Neural progenitor cell (in vitro differentiated cells): ENCODE measurements around the gene ISOC1. TPM values are rescaled to one million over a fixed set of nuclear protein-coding genes. Genes with fewer than 3 reads are reported as not detected.

Experiments
- DNase-seq: peaks from one replicate; pipeline ENCODE4 v3.0.0-alpha.2; 2016; ENCODE audit warnings: low spot score
- H2AFZ ChIP-seq: fragments of 200-600 bp; sonication (generic); replicated peaks from 2 replicates; pipeline ENCODE4 v1.6.1; 2016; ENCODE audit warnings: antibody characterized with exemption
- H3F3A ChIP-seq: fragments of 200-600 bp; sonication (generic); 2 replicates; pipeline ENCODE4 v1.6.1; 2016; ENCODE audit warnings: antibody characterized with exemption, low read depth
- H3K27ac ChIP-seq: fragments of 200-600 bp; sonication (generic); 2 replicates; pipeline ENCODE4 v1.5.1; 2016; ENCODE audit warnings: mild to moderate bottlenecking
- H3K27me3 ChIP-seq: fragments of 200-600 bp; sonication (generic); 2 replicates; pipeline ENCODE4 v1.6.1; 2016; ENCODE audit warnings: mild to moderate bottlenecking, moderate library complexity
- H3K36me3 ChIP-seq: fragments of 200-600 bp; sonication (generic); 2 replicates; pipeline ENCODE4 v1.5.1; 2016
- H3K4me1 ChIP-seq: fragments of 200-600 bp; sonication (generic); 2 replicates; pipeline ENCODE4 v1.6.1; 2016; ENCODE audit warnings: mixed run types
- H3K4me2 ChIP-seq: fragments of 200-600 bp; sonication (generic); 2 replicates; pipeline ENCODE4 v1.6.1; 2016
- H3K4me3 ChIP-seq: fragments of 200-600 bp; sonication (generic); 2 replicates; pipeline ENCODE4 v1.5.1; 2016
- H3K79me2 ChIP-seq: fragments of 200-600 bp; sonication (generic); 2 replicates; pipeline ENCODE4 v1.6.1; 2016; ENCODE audit warnings: low read depth
- H3K9ac ChIP-seq: fragments of 200-600 bp; sonication (generic); 2 replicates; pipeline ENCODE4 v1.6.1; 2016
- H3K9me3 ChIP-seq: fragments of 200-600 bp; sonication (generic); 2 replicates; pipeline ENCODE4 v1.5.1; 2016; ENCODE audit warnings: low read depth
- H4K20me1 ChIP-seq: fragments of 200-600 bp; sonication (generic); 2 replicates; pipeline ENCODE4 v1.6.1; 2016; ENCODE audit warnings: low read depth
- H3K27ac Mint-ChIP-seq: 3 replicates; pipeline ENCODE4 v1.8.0; 2021; ENCODE audit warnings: mixed read lengths
- H3K27me3 Mint-ChIP-seq: 2 replicates; pipeline ENCODE4 v1.8.0; 2022; ENCODE audit warnings: low read depth, mild to moderate bottlenecking, inconsistent platforms, moderate library complexity, mixed read lengths; ENCODE audit not compliant: insufficient read depth
- H3K36me3 Mint-ChIP-seq: 3 replicates; pipeline ENCODE4 v1.8.0; 2021; ENCODE audit warnings: mixed read lengths
- H3K4me1 Mint-ChIP-seq: 3 replicates; pipeline ENCODE4 v1.8.0; 2021; ENCODE audit warnings: mixed read lengths
- H3K4me3 Mint-ChIP-seq: 3 replicates; pipeline ENCODE4 v1.8.0; 2021; ENCODE audit warnings: mild to moderate bottlenecking, moderate library complexity, mixed read lengths
- H3K9me3 Mint-ChIP-seq: 3 replicates; pipeline ENCODE4 v1.8.0; 2020; ENCODE audit warnings: mixed read lengths
- EZH2 ChIP-seq: fragments of 200-600 bp; sonication (generic); IDR thresholded peaks from 2 replicates; pipeline ENCODE4 v1.6.1; 2017; ENCODE audit warnings: antibody characterized with exemption, mild to moderate bottlenecking, moderate library complexity
- EZH2phosphoT487 ChIP-seq: fragments of 200-600 bp; sonication (generic); IDR thresholded peaks from 2 replicates; pipeline ENCODE4 v1.6.1; 2017; ENCODE audit warnings: antibody characterized with exemption
- total RNA-seq: library from RNA; depleted of rRNA; stranded (reverse); fragments of >200 nt; gene quantifications from 2 replicates; pipeline ENCODE4 v1.2.3, GENCODE V29; 2015; ENCODE audit warnings: low replicate concordance
- TF ChIP-seq, protein P1 (sequence below): fragments of 200-600 bp; sonication (generic); IDR thresholded peaks from 2 replicates; pipeline ENCODE4 v1.5.1; 2017; ENCODE audit warnings: antibody characterized with exemption, mild to moderate bottlenecking

The ISOC1 gene
- total RNA-seq, 1 donor from 2014 or later: 35.7 TPM

DNA sequence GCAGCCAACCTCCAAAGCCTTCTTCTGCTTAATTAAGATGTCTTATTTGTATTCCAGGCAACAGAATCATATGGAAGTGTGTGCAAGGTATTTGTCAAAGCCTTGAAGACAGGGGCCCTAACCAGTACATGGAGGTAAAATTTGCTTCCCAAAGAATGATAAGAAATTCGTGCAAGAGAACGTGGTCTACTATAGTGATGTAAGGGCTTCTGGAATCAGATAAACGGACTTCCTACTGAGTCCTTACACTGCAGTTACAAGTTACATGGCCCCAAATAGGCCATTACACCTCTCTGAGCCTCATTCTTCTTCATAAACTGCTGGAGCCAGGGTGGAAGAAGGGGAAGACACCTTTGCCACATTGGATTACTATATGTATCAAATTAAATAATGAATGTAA lies 15.9 kb upstream of the ISOC1 start:
- Histone ChIP-seq H3K4me3 (no peak overlapping the region), H3F3A (no peaks in the 10 kb centered on the region), H3K36me3 (no peaks in the 10 kb centered on the region), H3K9me3 (no peaks in the 10 kb centered on the region), H3K79me2 (no peaks in the 10 kb centered on the region), H3K27me3 (no peaks in the 10 kb centered on the region), H3K4me2 (no peak overlapping the region), H3K4me1 (no peaks in the 10 kb centered on the region), H4K20me1 (no peaks in the 10 kb centered on the region), H3K9ac (no peak overlapping the region), H3K27ac (no peak overlapping the region), H2AFZ (no peak overlapping the region)
- H3K4me3 Mint-ChIP-seq: no peak overlapping the region
- no peak overlapping the region for H3K27ac Mint-ChIP-seq
- no peaks in the 10 kb centered on the region for H3K4me1 Mint-ChIP-seq
- no peaks in the 10 kb centered on the region for H3K36me3 Mint-ChIP-seq
- DNase-seq: no peak
- no peaks in the 10 kb centered on the region for H3K27me3 Mint-ChIP-seq
- H3K9me3 Mint-ChIP-seq: no peaks in the 10 kb centered on the region
- TF ChIP-seq EZH2phosphoT487: no peak
- TF ChIP-seq, protein P1, sequence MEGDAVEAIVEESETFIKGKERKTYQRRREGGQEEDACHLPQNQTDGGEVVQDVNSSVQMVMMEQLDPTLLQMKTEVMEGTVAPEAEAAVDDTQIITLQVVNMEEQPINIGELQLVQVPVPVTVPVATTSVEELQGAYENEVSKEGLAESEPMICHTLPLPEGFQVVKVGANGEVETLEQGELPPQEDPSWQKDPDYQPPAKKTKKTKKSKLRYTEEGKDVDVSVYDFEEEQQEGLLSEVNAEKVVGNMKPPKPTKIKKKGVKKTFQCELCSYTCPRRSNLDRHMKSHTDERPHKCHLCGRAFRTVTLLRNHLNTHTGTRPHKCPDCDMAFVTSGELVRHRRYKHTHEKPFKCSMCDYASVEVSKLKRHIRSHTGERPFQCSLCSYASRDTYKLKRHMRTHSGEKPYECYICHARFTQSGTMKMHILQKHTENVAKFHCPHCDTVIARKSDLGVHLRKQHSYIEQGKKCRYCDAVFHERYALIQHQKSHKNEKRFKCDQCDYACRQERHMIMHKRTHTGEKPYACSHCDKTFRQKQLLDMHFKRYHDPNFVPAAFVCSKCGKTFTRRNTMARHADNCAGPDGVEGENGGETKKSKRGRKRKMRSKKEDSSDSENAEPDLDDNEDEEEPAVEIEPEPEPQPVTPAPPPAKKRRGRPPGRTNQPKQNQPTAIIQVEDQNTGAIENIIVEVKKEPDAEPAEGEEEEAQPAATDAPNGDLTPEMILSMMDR: no peak
- TF ChIP-seq EZH2: no peak

DNA sequence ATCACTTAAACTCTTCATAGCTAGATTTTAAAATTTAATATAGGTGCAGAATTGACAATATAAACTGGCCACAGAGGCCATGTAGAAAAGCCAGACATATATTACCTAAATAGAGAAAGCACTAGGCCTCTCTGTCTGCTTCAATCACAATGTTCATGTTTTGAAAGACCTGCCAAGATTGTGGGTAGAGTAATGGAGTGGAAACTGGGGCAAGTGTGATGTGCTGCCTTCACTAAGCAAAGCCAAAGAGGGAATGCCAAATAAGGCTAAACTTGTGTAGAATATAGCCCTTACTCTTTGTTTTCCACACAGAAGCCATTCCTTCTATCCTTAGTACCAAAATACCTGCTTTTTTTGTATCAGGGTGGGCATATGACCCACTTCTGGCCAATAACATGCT lies 15.1 kb upstream of the ISOC1 start:
- Histone ChIP-seq H3K9ac (no peak overlapping the region), H3K4me1 (no peaks in the 10 kb centered on the region), H4K20me1 (no peaks in the 10 kb centered on the region), H3K4me3 (no peak overlapping the region), H3K27me3 (no peaks in the 10 kb centered on the region), H3K79me2 (no peaks in the 10 kb centered on the region), H3K9me3 (no peaks in the 10 kb centered on the region), H3K36me3 (no peaks in the 10 kb centered on the region), H2AFZ (no peak overlapping the region), H3F3A (no peaks in the 10 kb centered on the region), H3K27ac (no peak overlapping the region), H3K4me2 (no peak overlapping the region)
- Mint-ChIP-seq H3K27ac (no peak overlapping the region), H3K27me3 (no peaks in the 10 kb centered on the region), H3K36me3 (no peaks in the 10 kb centered on the region), H3K4me1 (no peaks in the 10 kb centered on the region), H3K4me3 (no peak overlapping the region), H3K9me3 (no peaks in the 10 kb centered on the region)
- no peak for TF ChIP-seq EZH2phosphoT487
- TF ChIP-seq, protein P1: no peak
- TF ChIP-seq EZH2: no peak
- no peak for DNase-seq

DNA sequence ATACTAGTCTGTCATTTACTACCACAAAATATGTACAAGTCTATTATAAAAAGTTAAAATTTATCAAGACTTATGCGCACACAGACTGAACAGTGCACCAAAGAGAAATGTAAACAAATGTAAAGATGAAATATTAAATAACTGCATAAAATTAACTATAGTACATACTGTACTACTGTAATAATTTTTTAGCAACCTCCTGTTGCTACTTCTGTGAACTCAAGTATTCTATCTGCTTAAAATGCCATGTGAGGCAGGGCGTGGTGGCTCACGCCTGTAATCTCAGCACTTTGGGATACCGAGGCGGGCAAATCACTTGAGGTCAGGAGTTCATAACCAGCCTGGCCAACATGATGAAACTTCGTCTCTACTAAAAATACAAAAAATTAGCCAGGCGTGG lies 13.8 kb upstream of the ISOC1 start:
- Histone ChIP-seq H3K9me3 (no peaks in the 10 kb centered on the region), H3K4me1 (no peaks in the 10 kb centered on the region), H3K27me3 (no peaks in the 10 kb centered on the region), H3K4me3 (no peak overlapping the region), H3F3A (no peaks in the 10 kb centered on the region), H4K20me1 (no peaks in the 10 kb centered on the region), H3K79me2 (no peaks in the 10 kb centered on the region), H3K9ac (no peak overlapping the region), H3K36me3 (no peaks in the 10 kb centered on the region), H3K4me2 (no peak overlapping the region), H2AFZ (no peak overlapping the region), H3K27ac (no peak overlapping the region)
- Mint-ChIP-seq H3K9me3 (no peaks in the 10 kb centered on the region), H3K4me3 (no peak overlapping the region), H3K4me1 (no peaks in the 10 kb centered on the region), H3K36me3 (no peaks in the 10 kb centered on the region), H3K27ac (no peak overlapping the region), H3K27me3 (no peaks in the 10 kb centered on the region)
- DNase-seq: no peak
- TF ChIP-seq EZH2 (no peak), EZH2phosphoT487 (no peak)
- TF ChIP-seq, protein P1: no peak
